Measurements from ENCODE around the gene PACRG. TPM values are rescaled to one million over a fixed set of nuclear protein-coding genes. Genes with fewer than 3 reads are reported as not detected.

Gene PACRG
- total RNA-seq, 4 donors from 2014 or later: 1.7 to 7.7 (median 3.7) TPM

GRCh38 chr6:163343609-163344008, 615.8 kb downstream of the PACRG start:
- H3K27ac ChIP-seq: no peak overlapping the region
- 91 to 97% methylated on average over 5 to 8 of the region's 8 CpGs for WGBS, 2 donors

GRCh38 chr6:163344411-163344810, 616.6 kb downstream of the PACRG start:
- WGBS, 2 donors: 88 to 96% methylated on average over 8 of the region's 8 CpGs

More at GRCh38 chr6:163343609-163344008, 615.8 kb downstream of the PACRG start:
- TF ChIP-seq POLR2A (IDR thresholded peaks at IDR 0.05) (no peak), CTCF (IDR thresholded peaks at IDR 0.05) (no peak)
- H3K4me3 ChIP-seq (replicated peaks in 1 of 3): no peak overlapping the region
- no peaks in the 10 kb centered on the region for H3K27me3 ChIP-seq
- H3K9me3 ChIP-seq: no peaks in the 10 kb centered on the region
- intact Hi-C loops (cut with DNase I): no loop called here
- H3K4me1 ChIP-seq: no peaks in the 10 kb centered on the region
- no peaks in the 10 kb centered on the region for H3K36me3 ChIP-seq
- no peak for DNase-seq

DNA sequence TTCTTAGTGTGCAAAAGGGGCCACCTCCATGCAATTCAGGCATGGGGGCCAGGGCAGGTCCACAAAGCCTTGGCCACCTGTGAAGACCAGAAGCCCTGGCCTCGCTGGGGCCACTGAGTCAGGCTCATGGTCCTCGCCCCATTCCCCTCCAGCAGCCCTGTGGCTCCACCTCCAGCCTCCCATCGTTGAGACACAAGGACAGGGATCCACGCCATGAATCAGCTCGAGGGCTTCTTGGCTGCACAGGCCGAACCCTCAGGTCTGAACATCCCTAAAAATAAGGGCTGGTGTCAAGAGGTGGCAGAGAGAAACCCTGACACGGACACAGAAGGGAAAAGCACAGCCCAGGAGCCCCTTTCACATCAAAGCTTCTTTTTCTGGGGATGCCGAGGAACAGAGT, 618.2 kb downstream of the PACRG start:
- no peak for TF ChIP-seq CTCF (IDR thresholded peaks at IDR 0.05)
- no peak for TF ChIP-seq POLR2A (IDR thresholded peaks at IDR 0.05)
- Histone ChIP-seq H3K27ac (no peak overlapping the region), H3K27me3 (no peaks in the 10 kb centered on the region), H3K4me1 (no peaks in the 10 kb centered on the region), H3K36me3 (no peaks in the 10 kb centered on the region), H3K9me3 (no peaks in the 10 kb centered on the region), H3K4me3 (replicated peaks in 1 of 3) (no peak overlapping the region)
- no peak for DNase-seq
- WGBS, 2 donors: 87 to 89% methylated on average over 6 of the region's 8 CpGs
- intact Hi-C loops (cut with DNase I): no loop called here

More at GRCh38 chr6:163344411-163344810, 616.6 kb downstream of the PACRG start:
- no peaks in the 10 kb centered on the region for H3K36me3 ChIP-seq
- no peaks in the 10 kb centered on the region for H3K9me3 ChIP-seq
- H3K27me3 ChIP-seq: no peaks in the 10 kb centered on the region
- no peak overlapping the region for H3K27ac ChIP-seq
- no peak for DNase-seq
- H3K4me3 ChIP-seq (replicated peaks in 1 of 3): no peak overlapping the region
- no peaks in the 10 kb centered on the region for H3K4me1 ChIP-seq
- TF ChIP-seq CTCF (IDR thresholded peaks at IDR 0.05): no peak
- no peak for TF ChIP-seq POLR2A (IDR thresholded peaks at IDR 0.05)
- intact Hi-C loops (cut with DNase I): no loop called here

DNA sequence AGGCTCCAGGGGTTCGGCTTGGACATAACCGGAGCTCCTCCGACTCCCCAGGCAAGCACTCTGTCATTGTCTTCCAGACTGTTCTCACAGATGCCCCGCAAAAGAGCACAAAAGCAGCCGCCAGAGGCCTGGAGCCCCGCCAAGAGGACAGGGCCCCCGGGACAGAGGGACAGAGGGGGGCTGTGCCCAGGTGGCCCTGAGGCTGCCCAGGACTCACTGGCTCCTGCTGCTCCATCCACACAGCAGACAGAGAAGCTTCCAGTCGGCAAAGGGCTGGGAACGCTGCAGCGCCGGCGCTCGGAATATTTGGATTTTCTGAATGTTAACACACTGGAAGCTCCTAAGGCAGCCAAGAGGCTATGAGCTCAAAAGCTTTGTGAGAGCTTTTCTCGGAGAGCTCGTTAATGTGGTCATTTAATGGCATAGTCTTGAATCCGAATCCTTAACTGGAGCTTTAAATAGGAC, 618.8 kb downstream of the PACRG start:
- Histone ChIP-seq H3K9me3 (no peaks in the 10 kb centered on the region), H3K4me1 (no peaks in the 10 kb centered on the region), H3K27ac (no peak overlapping the region), H3K4me3 (replicated peaks in 1 of 3) (no peak overlapping the region), H3K36me3 (no peaks in the 10 kb centered on the region), H3K27me3 (no peaks in the 10 kb centered on the region)
- 46 to 67% methylated on average over 13 to 16 of the region's 16 CpGs for WGBS, 2 donors
- TF ChIP-seq POLR2A (IDR thresholded peaks at IDR 0.05) (no peak), CTCF (IDR thresholded peaks at IDR 0.05) (no peak)
- DNase-seq: no peak
- intact Hi-C loops (cut with DNase I): no loop called here

DNA sequence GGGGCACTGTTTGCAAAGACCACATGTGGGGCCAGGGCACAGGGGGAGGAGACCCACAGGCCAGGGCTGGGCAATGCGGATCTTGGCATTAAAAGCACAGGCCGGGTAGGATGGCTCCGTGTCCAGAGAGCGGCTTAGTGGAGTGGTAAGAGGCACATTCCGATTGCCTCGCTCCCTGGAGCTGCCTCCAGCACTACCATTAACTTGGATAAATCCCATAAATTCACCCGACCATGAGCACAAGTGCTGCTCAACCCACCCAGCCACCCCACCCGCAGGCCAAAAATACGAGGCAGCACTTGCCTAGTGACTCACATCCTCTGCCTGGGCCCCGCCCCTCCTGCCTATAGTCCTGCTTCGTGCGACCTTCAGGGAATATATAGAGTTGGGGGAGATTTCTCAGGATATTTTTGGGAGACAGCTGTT, 619.3 kb downstream of the PACRG start:
- Histone ChIP-seq H3K4me1 (no peaks in the 10 kb centered on the region), H3K36me3 (no peaks in the 10 kb centered on the region), H3K4me3 (replicated peaks in 1 of 3) (no peak overlapping the region), H3K9me3 (no peaks in the 10 kb centered on the region), H3K27me3 (no peaks in the 10 kb centered on the region), H3K27ac (no peak overlapping the region)
- DNase-seq: no peak
- intact Hi-C loops (cut with DNase I): no loop called here
- TF ChIP-seq POLR2A (IDR thresholded peaks at IDR 0.05) (no peak), CTCF (IDR thresholded peaks at IDR 0.05) (no peak)
- WGBS, 2 donors: 81 to 93% methylated on average over 10 to 12 of the region's 12 CpGs
